HG03095 (cell line): ENCODE measurements around the gene CRX.
"Not testable (repeated sequence)": the region's sequence is repeated elsewhere in the genome, so short reads cannot be mapped to it uniquely, and the experiment has no call there.

Source experiments
- ATAC-seq: cut with Tn5 transposase; IDR thresholded peaks from one replicate; pipeline ENCODE4 v1.9.1; 2021; ENCODE audit warnings: moderate library complexity; ENCODE audit not compliant: unreplicated experiment

Gene CRX

GRCh38 chr19:47858646-47859285 lies 37.0 kb downstream of the CRX start, which contains the start of gene TPRX2:
Gene TPRX2, plus strand, starts transcription at chr19:47859235. Its CDS starts 12 bp downstream, at chr19:47859247.
- not testable (repeated sequence) for ATAC-seq

DNA sequence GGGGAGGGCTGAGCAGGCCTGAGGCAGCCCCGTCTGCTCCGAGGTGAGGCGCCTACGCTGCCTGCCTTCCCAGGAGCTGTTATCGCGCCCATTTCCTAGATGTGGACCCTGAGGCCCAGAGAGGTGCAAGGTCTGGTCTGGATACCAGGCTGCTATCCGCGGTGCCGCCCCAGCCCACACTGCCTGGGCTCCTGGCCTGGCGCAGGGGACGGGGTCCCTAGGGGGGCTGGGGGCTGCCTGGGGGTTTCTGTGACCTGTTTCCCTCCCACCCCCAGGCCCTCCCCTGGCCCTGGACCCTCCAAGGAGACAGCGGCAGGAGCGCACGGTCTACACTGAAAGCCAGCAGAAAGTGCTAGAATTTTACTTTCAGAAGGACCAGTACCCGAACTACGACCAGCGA lies 38.1 kb downstream of the CRX start:
- ATAC-seq: not testable (repeated sequence)

- no peak for ATAC-seq
These were observed 39.0 kb downstream of the CRX start for GRCh38 chr19:47860602-47861297.

DNA sequence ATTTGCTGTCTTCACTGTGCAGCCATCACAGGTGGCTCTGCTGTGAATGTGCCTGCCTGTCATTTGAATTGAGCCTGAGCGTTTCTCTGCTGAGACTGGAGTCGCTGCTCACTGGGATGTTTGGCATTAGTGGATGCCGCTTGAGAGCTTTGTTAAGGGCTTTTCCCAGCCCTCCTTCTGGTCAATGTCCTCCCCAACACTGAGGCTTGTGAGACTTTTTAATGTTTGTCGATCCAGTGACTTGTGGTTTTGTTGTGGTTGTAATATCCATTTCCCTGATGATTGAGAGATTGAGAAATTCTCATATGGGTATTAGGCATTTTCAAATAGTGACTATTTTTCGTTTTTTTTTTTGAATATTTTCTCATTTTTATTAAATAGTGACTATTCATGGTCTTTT lies 39.9 kb downstream of the CRX start:
- ATAC-seq: no peak

GRCh38 chr19:47863514-47863936 lies 41.8 kb downstream of the CRX start:
- no peak for ATAC-seq

- no peak for ATAC-seq
These were observed 43.4 kb downstream of the CRX start for GRCh38 chr19:47865166-47865565.

GRCh38 chr19:47878906-47879305 lies 57.2 kb downstream of the CRX start:
- no peak for ATAC-seq

DNA sequence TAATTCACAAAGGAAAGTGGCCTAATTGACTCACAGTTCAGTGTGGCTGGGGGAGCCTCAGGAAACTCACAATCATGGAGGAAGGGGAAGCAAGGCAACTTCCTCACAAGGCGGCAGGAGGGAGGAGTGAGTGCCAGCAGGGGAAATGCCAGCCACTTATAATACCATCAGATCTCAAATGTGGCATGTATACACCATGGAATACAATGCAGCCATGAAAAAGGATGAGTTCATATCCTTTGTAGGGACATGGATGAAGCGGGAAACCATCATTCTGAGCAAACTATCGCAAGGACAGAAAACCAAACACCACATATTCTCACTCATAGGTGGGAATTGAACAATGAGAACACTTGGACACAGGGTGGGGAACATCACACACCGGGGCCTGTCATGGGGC lies 57.6 kb downstream of the CRX start:
- not testable (repeated sequence) for ATAC-seq

DNA sequence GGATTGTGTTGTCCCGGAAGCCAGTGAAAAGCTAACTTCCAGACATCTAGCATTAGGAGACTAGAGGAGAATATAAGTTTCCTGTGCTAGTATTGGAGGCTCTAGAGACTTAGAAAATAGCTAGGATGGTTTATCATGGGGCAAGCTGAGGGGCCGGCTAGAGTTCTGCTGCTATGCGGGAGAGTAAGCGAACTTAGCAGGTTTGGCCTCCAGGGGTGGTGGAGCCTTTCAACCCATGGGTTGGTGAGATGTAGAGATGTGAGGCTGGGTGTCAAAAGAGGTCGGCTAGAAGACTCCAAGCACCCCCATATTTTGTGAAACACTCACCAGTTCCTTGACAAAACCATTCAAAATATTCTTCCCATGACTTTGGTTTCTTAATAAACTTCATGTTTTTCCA lies 60.0 kb downstream of the CRX start:
- ATAC-seq: no peak

- no peak for ATAC-seq
These were observed 61.2 kb downstream of the CRX start for GRCh38 chr19:47882890-47883289.

GRCh38 chr19:47885067-47885463 lies 63.3 kb downstream of the CRX start:
- no peak for ATAC-seq

GRCh38 chr19:47886010-47886559 lies 64.3 kb downstream of the CRX start, which contains the start of gene SULT2A1:
Gene SULT2A1, minus strand, starts transcription at chr19:47886315. Its CDS starts 58 bp downstream, at chr19:47886257.
- no peak for ATAC-seq

GRCh38 chr19:47890865-47891621 lies 69.3 kb downstream of the CRX start:
- no peak for ATAC-seq

- no peak for ATAC-seq
These were observed 69.8 kb downstream of the CRX start for GRCh38 chr19:47891622-47891922.

DNA sequence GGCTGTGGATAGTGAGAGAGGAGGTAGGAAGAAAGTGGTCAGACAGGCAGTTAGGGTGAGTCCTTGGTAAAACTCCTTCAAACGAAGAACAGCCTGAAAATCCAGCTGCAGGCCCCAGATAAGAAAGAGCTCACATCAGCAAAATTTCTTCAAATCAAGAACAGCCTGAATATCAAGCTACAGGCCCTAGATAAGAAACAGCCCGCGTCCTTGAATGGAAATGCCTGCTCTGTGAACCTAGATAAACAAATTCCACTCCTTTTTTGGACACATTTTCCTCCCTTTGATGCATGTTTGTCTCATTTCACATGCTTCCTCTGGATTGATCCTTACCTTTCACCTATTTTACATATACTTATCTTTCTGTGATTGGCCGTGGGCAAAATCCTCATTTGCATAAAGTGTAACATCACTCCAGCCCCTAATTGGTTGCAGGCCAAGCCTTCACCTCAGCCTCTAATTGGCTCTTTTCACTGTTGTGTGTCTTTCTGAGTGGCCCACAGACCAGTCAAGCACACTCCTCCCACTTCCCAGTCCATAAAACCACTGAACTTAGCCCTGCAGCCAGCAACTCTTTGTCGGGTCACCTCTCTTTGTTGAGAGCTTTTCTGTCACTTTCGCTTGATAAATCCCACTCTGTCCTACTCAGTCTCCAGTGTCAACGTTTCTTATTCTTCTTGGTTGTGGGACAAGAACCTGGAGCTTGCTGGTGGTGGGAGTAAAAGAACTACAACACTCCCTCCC lies 70.4 kb downstream of the CRX start:
- ATAC-seq: no peak
